Measurements from ENCODE around the gene DHCR7.

- TF ChIP-seq EZH2 (IDR thresholded peaks at IDR 0.05; ENCODE audit: insufficient read depth, poor library complexity, severe bottlenecking) (no peak), EZH2phosphoT487 (IDR thresholded peaks at IDR 0.05; ENCODE audit: insufficient read depth, low read depth) (no peak)
Observed at GRCh38 chr11:71421392-71421950, 26.7 kb downstream of the DHCR7 start.

Measured in GM23248 (cell line).